Adrenal gland (tissue), 12 donors: ENCODE results near the gene ZNF438. TPM values are rescaled to one million over a fixed set of nuclear protein-coding genes. Genes with fewer than 3 reads are reported as not detected.

Experiments
- DNase-seq, 7 donors: peaks; one replicate each; pipeline ENCODE4 v3.0.0-alpha.2; 2019 to 2020
- H3K27ac ChIP-seq, 5 donors: fragments of 200-600 bp; sonication (generic) in 4 of 5; 1 replicate in 3 of 5; 2 replicates in 2 of 5; pipeline versions ENCODE4 v1.5.1 to v1.8.0; 2016 to 2020; ENCODE audit warnings: mild to moderate bottlenecking in 1 of 5
- H3K27me3 ChIP-seq: fragments of 200-600 bp; 2 replicates; pipeline ENCODE4 v1.8.0; 2021
- H3K36me3 ChIP-seq, 2 donors: fragments of 200-600 bp; replicated peaks in 1 of 2; 1 replicate in 1 of 2; 2 replicates in 1 of 2; pipeline versions ENCODE4 v1.5.1 to v1.8.0; 2018 to 2022
- H3K4me1 ChIP-seq, 2 donors: fragments of 200-600 bp; replicated peaks in 1 of 2; 1 replicate in 1 of 2; 2 replicates in 1 of 2; pipeline versions ENCODE4 v1.5.1 to v1.8.0; 2018 to 2021
- H3K4me3 ChIP-seq, 4 donors: fragments of 200-600 bp; sonication (generic) in 3 of 4; one replicate each; pipeline ENCODE4 v1.5.1; 2016 to 2018
- H3K9me3 ChIP-seq, 3 donors: fragments of 200-600 bp; sonication (generic) in 1 of 3; replicated peaks in 1 of 3; 1 replicate in 2 of 3; 2 replicates in 1 of 3; pipeline versions ENCODE4 v1.5.1 to v1.8.0; 2016 to 2021
- POLR2A ChIP-seq, 2 donors: fragments of 450-650 bp; IDR thresholded peaks; one replicate each; pipeline ENCODE4 v1.6.1; 2017; ENCODE audit warnings: antibody characterized with exemption in 2 of 2, mild to moderate bottlenecking in 2 of 2, moderate library complexity in 1 of 2
- WGBS, 4 donors: extraction: QIAGEN DNeasy Blood & Tissue Kit in 2 of 4; methylation state at CpG; one replicate each; pipeline versions ENCODE4 v1.1.5 to v1.1.7; 2013 to 2017; 5-methylcytosine and 5-hydroxymethylcytosine counted together
- intact Hi-C, 2 donors: fragments of 100-400 bp; cut with DNase I; formaldehyde crosslinking; loops; one replicate each; pipeline versions ENCODE4 v1.14.1 to v1.15.0; 2022 to 2023
- polyA plus RNA-seq, 3 donors: library from polyadenylated mRNA; stranded (reverse); fragments of 200-250 nt in 2 of 3; fragments of 350-450 nt in 1 of 3; fragmentation: Illumina TruSeq in 1 of 3; extraction: RNeasy Lipid Tissue Mini Kit (QIAGEN cat#74804) in 1 of 3; gene quantifications; one replicate each; pipeline ENCODE4 v1.2.3, GENCODE V29; 2013 to 2014
- total RNA-seq, 9 donors: library from RNA; depleted of rRNA in 4 of 9; stranded (reverse); fragments of >200 nt in 4 of 9; fragments of 120-200 nt in 1 of 9; fragmentation: NEBNext Ultra II Directional in 1 of 9; extraction: Animal tissue kit (Norgen Biotek cat#: 25700) in 1 of 9; gene quantifications; one replicate each; pipeline versions ENCODE4 v1.1.0 to v1.2.4, GENCODE V29; 2013 to 2023
- TF ChIP-seq, protein P1 (sequence below), 6 experiments: fragments of 450-650 bp in 4 of 6; fragments of 200-600 bp in 2 of 6; sonication (generic) in 1 of 6; IDR thresholded peaks; 1 replicate in 5 of 6; 2 replicates in 1 of 6; pipeline versions ENCODE4 v1.5.1 to v1.8.0; 2016 to 2021; ENCODE audit warnings: antibody characterized with exemption in 6 of 6, mild to moderate bottlenecking in 2 of 6, moderate library complexity in 1 of 6
- donor health status: healthy with polysubstance abuse.
- donor health status: Bipolar disorder and iron deficiency.
- donor health status: DM: yes; HTN: yes; CAD: no.
- donor health status: DM: no; HTN: no; CAD: no.
- donor health status: DM: no; HTN: no; CAD: no.
- donor health status: DM: yes; HTN: yes; CAD: no.

Gene ZNF438
- total and polyA plus RNA-seq, 12 donors = 3.4 to 15.5 (median 5.7) TPM

DNA sequence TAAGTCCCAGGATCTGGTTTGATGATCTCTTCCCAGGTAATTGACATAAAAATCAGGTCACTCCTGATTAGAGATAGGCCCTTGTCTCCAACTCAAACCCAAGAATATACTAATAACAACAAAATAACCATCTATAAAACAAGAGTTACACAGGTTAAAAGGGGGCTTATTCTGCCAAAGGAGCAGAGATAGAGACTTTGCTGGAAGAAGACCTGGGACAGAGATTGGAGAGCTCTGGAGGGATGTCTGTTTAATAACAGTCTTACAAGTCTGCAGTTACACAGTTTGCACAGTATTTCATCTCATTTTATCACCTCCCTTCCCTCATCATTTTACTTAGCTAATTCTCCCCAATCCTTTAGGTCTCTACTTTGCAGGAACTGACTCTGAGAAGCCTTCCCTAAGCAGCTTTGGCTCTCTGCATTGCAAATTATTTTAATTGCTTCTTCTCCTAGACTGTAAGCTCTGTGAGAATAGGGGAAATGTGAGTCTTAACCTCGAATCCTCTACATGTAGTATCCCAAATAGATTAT is 3.7 kb upstream of the ZNF438 start:
- Histone ChIP-seq H3K9me3 (no peaks in the 10 kb centered on the region), H3K27ac (no peak overlapping the region), H3K4me1 (peaks cover 0 to 16% of the 10 kb centered on the region in 2 donors), H3K27me3 (no peaks in the 10 kb centered on the region), H3K4me3 (no peak overlapping the region), H3K36me3 (no peaks in the 10 kb centered on the region)
- DNase-seq = no peak
- intact Hi-C loops = no loop called here
- TF ChIP-seq POLR2A (IDR thresholded peaks at IDR 0.05) = no peak
- TF ChIP-seq, protein P1, sequence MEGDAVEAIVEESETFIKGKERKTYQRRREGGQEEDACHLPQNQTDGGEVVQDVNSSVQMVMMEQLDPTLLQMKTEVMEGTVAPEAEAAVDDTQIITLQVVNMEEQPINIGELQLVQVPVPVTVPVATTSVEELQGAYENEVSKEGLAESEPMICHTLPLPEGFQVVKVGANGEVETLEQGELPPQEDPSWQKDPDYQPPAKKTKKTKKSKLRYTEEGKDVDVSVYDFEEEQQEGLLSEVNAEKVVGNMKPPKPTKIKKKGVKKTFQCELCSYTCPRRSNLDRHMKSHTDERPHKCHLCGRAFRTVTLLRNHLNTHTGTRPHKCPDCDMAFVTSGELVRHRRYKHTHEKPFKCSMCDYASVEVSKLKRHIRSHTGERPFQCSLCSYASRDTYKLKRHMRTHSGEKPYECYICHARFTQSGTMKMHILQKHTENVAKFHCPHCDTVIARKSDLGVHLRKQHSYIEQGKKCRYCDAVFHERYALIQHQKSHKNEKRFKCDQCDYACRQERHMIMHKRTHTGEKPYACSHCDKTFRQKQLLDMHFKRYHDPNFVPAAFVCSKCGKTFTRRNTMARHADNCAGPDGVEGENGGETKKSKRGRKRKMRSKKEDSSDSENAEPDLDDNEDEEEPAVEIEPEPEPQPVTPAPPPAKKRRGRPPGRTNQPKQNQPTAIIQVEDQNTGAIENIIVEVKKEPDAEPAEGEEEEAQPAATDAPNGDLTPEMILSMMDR (IDR thresholded peaks at IDR 0.05) = no peak
- WGBS, 4 donors = 78 to 88% (median 82%) methylated on average over 1 of the region's 1 CpG

DNA sequence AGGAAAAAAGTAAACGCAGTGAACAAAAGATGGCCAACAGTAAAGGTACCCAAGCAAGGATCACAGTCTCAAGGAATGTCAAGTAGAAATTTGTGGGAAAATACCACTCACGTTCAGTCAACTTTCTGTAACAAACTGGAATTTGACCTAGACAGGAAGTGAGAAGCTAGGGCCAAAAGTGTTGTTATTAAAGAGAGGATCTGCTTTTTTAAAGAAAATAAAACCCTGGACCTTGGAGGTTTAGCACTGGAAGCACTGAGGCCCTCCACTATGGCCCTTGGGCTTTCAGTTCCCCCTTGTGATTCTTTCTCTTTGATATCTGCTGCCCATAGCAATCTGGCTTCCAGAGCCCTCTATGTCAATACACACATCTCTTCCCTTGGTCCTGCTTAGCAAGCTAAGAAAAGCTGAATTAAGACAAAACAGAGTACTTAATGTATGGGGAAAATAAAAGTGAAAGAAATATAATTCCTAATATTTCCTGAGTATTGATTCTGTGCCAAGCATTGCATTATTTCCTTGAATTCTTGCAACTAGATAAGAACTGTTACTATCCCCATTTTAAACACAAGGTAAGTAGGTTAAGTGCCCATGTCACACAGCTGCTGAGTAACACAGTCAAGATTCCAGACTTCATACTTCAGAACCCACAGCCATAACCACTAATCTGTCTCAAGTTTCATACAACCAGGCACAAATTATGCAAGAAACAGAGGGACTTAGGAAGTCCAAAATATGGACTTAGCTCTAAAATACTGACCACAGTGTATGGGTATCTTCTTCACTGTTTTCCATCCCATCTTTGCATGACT is 2.6 kb upstream of the ZNF438 start:
- no peak for DNase-seq
- Histone ChIP-seq H3K27me3 (no peaks in the 10 kb centered on the region), H3K4me1 (peaks cover 0 to 24% of the 10 kb centered on the region in 2 donors), H3K4me3 (no peak overlapping the region), H3K36me3 (no peaks in the 10 kb centered on the region), H3K27ac (peak overlapping the region in 2 of 5 donors; percentile 2 to 44), H3K9me3 (no peaks in the 10 kb centered on the region)
- TF ChIP-seq, protein P1 (IDR thresholded peaks at IDR 0.05) = no peak
- no peak for TF ChIP-seq POLR2A (IDR thresholded peaks at IDR 0.05)
- WGBS, 4 donors = 67 to 72% (median 70%) methylated on average over 2 of the region's 2 CpGs
- intact Hi-C loops = loop anchor here in 1 of 2 donors (5.0 kb wide), 1 partner anchor 247 kb away; no protein-coding TSS in a partner anchor

DNA sequence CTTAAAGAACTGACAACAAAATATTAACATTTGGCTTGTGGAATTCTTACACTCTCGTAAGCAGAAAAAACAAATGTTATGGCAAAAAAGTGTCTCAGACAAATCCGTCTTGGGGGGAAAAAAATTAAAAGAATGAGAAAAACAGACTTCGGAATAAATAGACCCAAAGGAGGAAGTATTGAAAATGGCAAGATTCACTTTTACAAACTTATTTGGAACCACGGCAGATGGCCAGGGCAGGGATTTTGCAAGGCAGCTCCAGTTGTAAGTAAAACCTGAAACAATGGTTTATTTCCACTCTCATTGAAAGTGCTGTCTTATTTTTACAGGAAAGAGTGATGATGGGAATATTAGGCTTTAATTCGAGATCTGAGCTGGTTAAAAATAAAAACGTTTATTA is 1.5 kb upstream of the ZNF438 start:
- intact Hi-C loops = loop anchor here in 1 of 2 donors (5.0 kb wide), 1 partner anchor 246 kb away; no protein-coding TSS in a partner anchor
- 61 to 72% (median 65%) methylated on average over 6 of the region's 6 CpGs for WGBS, 4 donors
- H3K9me3 ChIP-seq = no peaks in the 10 kb centered on the region
- no peaks in the 10 kb centered on the region for H3K27me3 ChIP-seq
- peak in 1 of 7 donors; percentile 24 for DNase-seq
- peak overlapping the region in 2 of 5 donors; percentile 97 to 99 for H3K27ac ChIP-seq
- no peak for TF ChIP-seq POLR2A (IDR thresholded peaks at IDR 0.05)
- TF ChIP-seq, protein P1 (IDR thresholded peaks at IDR 0.05) = no peak
- H3K4me1 ChIP-seq = peaks cover 0 to 24% of the 10 kb centered on the region in 2 donors
- H3K36me3 ChIP-seq = no peaks in the 10 kb centered on the region
- peak overlapping the region in 1 of 4 donors; percentile 77 for H3K4me3 ChIP-seq
